Stimulated activated CD8-positive, alpha-beta memory T cell treated with anti-CD3 and anti-CD28 coated beads, Interleukin-2, amount 100 ng/mL, for 1 hour (primary cell): ENCODE results near the gene PLSCR4.
"Not testable (repeated sequence)": the region's sequence is repeated elsewhere in the genome, so short reads cannot be mapped to it uniquely, and the experiment has no call there.

Experiments used
- DNase-seq, 2 donors: peaks; one replicate each; pipeline ENCODE4 v3.0.0-alpha.2; 2020; ENCODE audit warnings: low read depth in 2 of 2

The PLSCR4 gene, protein sequence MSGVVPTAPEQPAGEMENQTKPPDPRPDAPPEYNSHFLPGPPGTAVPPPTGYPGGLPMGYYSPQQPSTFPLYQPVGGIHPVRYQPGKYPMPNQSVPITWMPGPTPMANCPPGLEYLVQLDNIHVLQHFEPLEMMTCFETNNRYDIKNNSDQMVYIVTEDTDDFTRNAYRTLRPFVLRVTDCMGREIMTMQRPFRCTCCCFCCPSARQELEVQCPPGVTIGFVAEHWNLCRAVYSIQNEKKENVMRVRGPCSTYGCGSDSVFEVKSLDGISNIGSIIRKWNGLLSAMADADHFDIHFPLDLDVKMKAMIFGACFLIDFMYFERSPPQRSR

DNA sequence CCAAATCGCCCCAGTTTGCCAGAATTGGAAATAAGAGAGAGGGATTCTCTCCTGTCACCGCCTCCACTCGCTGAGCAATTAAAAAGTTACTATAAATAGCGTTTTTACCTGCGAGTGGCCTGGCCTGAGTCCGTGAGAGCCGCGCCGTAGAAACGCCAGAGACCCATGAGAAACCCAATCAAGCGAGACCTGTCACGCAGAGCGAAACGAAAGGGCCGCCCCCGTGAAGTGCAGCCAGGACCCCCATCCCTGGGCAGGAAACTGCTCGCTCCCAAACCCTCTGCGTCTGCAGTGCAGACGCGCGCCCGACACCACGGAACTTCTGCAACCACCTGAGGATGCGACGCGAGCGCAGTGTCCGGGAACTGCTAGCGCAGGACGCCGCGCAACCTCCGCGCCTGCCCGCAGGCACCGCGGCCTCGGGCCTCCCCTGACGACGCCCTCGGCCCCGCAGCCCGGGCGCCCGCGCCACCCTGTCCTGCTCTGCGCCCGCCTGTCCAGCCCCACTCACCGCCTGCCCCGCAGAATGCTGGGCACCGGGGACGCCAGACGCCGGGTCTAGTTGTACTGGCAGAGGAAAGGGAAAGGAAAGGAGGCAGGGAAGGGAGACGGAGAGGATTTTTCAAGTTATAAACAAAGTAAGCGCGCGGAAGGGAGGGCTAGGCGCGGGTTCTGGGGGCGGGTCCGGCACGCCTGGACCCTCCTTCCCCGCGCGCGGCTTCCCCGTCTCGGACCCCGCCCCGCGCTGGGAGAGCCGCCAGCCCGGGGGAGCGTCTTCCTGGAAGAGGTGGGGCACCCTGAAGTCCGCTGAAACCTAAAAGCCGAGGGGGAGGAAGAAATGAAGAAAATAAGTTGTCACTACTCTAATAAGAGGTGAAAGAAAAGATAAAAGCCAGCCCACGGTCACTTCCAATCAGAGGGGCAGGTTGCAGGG lies at the start of gene PLSCR4:
TSS of gene PLSCR4 (minus strand) at position 657 of the 934 bp plus-strand sequence. CDS start 29,034 bp downstream, outside the sequence.
- DNase-seq = no peak

DNA sequence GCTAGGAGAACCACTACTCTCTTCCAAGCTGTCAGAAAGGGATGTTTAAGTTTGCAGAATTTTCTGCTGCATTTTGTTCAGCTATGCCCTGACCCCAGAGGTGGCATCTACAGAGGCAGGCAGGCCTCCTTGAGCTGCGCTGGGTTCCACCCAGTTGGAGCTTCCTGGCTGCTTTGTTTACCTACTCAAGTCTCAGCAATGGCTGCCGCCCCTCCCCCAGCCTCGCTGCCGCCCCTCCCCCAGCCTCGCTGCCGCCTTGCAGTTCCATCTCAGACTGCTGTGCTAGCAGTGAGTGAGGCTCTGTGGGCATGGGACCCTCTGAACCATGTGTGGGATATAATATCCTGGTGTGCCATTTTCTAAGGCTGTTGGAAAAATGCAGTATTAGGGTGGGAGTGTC lies 42.5 kb upstream of the PLSCR4 start:
- not testable (repeated sequence) for DNase-seq

DNA sequence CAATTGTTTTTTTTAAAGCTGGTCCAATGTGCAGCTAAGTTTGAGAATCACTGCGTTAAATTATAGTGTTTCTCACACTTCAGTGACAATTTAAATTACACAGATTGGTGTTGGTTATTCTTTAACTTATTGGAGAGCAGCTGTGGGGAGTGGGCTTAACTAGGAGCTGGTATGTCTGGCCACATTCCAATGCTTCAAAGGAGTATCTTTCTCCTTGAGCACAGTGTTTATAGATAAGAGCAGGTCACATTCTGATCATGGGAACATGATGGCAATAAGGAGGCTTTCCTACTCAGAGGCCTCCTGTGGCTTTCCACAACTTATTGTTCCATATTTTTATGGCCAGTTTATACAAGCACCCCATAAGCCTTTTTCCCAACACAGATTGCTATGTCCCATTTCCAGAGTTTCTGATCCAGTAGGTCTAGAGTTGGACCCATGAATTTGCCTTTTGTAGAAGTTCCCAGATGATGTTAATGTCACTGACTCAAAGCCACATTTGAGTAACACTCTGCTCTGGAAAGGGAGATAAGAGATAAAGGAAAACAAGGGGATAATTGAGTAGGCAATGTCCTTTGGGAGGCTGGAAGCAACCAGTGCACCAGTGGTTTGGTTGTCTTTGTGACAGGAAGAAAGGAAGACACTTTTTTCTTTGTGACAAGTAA lies 33.0 kb upstream of the PLSCR4 start:
- no peak for DNase-seq

DNA sequence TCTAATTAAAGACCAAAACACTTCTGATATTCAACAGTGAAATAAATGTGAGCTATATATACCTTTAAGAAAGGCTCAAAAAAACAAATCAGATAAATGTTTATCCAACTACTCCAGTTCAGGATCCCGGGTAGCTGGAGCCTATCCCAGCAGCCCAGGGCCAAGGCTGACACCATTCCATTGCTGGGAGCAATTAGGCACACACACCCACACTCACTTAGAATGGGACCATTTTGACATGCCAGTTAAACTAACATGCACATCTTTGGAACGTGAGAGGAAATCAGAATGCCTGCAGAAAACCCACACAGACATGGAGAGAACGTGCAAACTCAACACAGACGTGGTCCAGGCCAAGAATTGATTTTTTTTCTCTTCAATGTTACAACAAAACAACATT lies 30.0 kb upstream of the PLSCR4 start:
- no peak for DNase-seq

DNA sequence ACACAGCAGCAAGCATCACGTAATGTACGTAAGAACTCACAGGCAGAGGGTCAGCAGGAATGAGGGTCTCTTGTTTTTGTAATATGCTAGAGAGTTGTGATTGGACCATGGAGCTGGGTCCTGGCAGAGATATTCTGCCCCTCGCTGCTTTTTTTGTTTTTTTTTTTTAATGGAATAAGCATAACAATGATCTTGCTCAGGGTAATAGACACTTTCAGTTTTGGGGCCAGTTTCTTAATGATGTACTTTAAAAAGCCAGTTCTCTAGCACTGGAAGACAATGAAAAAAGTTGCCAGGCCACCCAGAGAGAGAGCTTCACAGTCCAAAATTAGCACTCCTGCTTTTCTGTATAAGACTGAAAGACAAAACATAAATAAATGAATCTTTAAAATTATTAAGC lies 29.0 kb upstream of the PLSCR4 start:
- no peak for DNase-seq

DNA sequence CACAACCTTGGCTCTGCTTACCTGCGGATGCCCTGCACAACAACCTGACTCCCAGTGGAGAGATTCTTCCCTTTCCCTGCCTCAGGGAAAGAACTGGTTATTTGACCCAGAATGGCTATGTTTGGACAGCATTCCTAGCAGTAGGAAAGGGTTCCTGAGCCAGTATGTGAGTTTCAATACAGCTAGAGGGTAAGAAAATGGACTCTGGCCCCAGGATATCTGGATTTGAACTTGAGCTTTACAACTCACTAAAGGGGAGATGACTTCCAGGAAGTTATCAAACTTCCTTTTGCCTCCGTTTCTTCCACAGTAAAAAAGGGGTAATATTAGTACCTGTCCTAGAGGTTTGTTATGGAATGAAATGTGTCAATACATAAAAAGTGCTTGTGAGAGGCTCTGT lies 28.1 kb upstream of the PLSCR4 start:
- no peak for DNase-seq

DNA sequence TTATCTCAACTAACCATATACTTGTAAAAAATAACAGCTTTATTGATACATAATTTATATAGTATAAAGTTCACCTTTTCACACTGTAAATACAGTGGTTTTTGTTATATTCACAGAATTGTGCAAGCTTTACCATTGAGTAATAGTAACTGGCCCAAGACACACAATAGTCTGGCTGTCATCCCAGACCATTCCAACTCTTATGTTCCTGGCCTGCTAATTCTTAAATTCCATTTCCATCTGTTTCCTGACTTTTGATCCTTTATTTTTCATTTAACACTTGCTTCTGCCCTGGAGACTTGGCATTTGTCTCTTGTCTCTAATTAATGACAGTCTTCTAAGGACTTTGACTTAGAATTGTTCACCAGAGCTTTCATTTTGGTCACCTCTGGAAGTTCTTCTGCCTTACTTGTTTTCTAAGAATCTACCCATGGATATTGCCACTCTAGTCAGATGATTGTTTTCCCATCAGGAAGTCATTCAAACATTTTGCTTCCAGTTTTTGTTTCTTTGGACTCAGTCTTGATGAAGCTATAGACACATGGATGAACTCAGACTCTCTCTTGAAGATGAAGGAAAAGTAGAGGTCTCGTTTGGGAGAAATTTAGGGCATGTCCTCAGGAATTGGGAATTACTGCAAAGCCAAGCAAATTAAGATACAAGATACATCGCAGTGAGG lies 27.2 kb upstream of the PLSCR4 start:
- DNase-seq = no peak

DNA sequence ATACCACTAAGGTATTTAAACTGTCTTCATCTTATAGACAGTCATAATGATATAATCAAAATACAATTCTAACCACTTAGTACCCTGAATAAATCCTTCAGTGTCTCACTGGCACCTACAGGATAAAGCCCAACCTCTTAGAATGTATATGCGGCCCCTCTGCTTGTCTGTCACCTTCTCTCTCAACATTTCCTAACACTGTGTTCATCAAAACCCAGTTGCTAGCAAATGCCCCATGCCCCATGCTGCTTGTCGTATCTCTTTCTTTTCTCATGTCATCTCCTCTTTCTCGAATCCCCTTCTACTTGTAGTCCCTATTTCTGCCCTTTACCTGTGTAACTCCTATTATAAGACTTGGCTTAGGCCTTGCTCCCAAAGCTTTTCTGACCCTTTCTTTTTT lies 24.6 kb upstream of the PLSCR4 start:
- no peak for DNase-seq

DNA sequence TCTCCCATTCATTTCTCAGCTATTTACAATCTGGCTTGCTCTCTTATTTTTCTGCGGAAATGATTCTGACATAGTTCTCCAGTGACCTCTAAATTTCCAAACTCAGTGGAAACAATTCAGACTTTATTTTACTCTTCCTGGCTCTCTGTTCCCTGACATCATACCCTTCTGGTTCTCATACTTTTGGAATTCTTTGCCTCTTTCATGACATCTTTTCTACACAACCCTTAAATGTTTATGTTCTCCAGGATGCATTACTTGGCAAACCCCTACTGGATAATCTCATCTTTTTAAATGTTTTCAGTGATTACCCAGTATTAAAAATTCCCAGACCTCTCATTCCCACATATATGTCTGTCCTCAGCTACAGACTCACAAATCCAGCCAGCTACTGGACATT lies 23.9 kb upstream of the PLSCR4 start:
- DNase-seq = no peak

DNA sequence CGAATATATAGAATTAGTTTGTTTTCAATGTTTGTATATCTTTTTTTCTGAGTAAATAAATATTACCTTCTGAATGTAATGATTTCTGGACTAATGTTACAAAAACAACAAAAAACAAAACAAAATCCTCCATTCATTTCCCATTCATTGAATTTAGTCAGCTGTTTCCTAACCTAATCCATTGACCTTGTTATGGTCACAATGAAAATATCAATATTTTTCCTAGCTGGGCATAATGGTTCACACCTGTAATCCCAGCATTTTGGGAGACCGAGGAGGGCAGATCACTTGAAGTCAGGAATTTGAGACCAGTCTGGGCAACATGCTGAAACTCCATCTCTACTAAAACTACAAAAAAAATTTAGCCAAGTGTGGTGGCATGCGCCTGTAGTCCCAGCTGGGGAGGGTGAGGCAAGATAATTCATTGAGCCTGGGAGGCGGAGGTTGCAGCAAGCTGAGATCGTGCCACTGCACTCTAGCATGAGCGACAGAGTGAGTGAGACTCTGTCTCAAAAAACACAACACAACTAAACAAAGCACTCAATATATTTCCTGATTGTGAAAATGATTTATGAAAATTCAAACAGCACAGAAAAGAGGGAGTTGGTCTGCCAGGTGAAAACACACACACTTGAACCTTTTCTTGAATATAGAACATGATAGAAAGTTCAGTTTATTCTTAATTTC lies 23.0 kb upstream of the PLSCR4 start:
- no peak for DNase-seq

DNA sequence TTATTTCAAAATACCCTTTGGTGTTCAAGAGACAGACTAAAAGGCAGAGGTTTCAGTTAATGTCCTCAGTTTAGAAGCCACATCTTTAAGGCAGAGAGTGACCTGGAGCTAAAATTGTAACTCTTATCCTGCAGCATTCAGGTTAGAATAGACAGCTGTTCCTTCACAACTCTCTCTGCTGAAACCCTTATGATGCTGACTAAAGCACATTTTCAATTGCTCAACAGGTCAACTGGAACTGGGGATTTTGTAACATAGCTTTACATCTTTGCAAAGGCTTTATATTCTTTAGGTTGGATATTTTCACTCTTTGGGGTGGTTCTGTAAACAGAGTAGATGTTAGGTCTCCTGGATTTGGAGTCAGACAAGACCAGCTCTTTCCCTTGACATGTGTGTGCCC lies 20.3 kb upstream of the PLSCR4 start:
- no peak for DNase-seq

DNA sequence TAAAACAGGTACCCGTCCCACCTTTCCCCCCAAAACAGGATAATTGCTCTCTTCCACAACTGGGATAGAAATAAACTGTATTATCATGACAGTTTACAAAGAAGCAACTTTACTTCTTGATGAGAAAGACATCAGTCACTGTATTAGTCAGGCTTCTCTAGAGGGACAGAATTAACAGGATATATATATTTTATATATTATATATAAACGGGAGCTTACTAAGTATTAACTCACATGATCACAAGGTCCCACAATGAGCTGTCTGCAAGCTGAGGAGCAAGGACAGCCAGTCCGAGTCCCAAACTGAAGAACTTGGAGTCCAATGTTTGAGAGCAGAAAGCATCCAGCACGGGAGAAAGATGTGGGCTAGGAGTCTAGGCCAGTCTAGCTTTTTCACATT lies 18.4 kb upstream of the PLSCR4 start:
- DNase-seq = no peak

DNA sequence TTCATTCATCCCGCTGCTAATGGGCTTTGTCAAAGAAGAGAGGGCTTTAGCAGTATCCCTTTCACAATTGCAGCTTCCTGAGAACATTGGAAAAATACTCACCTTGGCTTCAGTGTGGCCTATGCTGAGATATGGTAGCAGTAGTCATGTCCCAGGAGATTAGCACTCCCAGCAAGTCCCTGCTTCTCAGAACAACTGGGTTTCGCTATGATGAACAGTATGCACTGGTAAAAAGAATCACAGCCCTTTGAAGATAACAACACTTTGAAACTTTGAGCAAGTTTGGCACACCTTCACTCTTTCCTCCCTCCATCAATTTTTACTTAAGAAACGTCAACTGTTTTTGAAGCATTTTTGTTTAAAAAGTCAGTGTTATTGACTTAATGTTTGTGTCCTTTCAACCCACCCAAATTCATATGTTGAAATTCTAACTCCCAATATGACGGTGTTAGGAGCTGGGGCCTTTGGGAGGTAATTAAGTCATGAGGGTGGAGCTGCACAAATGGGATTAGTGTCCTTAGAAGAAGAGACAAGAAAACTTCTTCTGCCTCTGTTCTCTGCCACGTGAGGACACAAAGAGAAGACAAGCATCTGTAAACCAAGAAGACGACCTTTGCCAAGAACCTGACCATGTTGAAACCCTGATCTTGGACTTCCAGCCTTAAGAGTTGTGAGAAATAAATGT lies 17.8 kb upstream of the PLSCR4 start:
- DNase-seq = no peak

DNA sequence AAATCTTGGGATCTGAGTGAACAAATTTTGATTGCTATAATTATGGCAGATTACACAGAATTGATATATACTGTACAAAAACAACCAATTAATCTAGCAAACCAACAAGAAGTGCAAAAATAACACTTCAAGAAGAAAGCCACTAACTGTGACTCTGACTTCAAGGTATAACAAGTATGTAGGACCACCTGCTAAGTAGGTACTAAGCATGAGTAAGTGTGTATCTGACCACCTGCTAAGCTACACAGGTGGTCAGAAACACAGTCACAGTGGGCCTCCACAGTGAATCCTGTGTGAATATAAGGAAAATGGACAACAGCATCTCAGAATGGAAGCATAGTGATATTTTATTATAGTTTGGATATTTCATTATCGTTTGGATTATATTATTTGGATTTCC lies 14.8 kb upstream of the PLSCR4 start:
- no peak for DNase-seq

DNA sequence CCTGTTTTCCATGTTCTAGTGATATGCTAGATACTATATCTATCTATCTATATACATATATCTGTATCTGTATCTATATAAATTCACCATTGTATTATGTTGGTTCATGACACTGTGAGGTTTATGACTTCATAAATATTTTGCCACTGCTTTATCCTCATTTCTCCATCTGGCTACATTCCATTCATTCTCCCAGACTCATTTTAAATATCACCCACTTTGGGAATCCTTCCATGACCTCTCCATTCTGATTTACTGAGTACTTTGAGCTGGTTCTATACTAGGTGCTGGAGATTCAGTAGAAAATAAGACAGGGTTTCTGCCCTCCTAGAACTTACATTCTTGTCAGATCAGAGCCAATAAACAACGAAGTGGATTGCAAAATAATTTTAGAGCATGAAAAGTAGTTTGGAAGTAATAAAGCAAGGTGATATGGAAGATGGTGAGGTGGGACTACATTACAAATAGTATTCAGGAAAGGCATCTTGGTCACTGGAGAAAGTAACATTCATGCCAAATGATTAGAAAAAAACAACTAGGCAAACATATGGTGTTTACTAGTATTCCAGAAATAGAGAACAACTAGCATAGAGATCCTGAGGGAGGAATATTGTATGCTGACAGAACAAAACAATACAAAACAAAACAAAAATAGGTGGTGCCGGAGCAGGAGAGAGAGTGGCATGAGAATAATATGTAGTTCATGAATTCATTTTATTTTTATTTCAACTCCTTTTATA lies 11.6 kb upstream of the PLSCR4 start:
- DNase-seq = no peak

DNA sequence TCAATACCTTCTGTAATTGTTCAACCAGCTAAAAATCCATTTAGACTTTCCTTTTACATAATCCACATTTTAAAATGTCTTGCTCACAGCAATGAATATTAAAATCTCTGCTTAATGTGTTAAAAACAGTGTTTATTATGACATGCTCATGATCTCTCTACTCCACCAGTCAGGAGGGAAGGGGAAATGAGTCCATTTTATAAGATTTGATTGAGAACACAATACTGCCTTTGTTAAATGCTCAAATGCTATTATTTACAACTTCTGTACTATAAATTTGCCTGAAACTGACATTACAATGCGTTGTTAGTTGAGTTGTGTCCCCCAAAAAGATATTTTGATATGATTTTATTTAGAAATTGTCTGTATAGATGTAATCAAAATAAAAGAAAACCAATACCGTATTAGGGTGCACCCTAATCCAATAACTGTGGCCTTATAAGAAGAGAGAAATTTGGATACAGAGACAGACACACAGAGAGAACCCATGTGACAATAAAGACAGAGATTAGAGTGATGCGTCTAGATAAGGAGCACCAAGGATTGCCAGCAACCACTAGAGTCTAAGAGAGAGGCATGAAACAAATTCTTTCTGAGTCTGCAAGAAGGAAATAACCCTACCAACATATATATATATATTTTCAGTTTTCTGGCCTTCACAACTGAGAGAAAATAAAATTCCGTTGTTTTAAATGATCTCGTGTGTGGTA lies 9.1 kb upstream of the PLSCR4 start:
- DNase-seq = no peak

DNA sequence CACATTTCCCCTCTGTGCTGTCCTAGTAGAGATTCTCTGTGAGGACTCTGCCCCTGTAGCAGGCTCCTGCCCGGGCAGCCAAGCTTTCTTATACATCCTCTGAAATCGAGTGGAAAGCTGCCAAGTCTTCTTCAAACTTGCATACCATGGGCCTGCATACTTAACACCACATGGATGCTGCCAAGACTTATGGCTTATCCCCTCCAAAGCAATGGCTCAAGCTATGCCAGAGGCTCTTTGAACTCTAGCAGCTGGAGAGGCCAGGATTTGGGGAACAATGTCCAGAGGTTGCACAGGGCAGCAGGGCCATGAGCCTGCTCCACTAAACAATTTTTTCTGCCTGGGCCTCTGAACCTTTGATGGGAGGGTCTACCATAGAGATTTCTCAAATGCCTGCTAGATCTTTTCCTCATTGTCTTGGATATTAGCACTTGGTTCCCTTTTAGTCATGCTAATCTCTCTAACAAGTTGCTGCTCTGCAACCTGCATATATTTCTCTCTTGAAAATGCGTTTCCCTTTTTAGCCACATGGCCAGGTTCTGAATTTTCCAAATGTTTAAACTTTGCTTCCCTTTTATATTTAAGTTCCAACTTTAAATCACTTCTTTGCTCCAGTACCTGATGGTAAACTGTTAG lies 6.1 kb upstream of the PLSCR4 start:
- no peak for DNase-seq

DNA sequence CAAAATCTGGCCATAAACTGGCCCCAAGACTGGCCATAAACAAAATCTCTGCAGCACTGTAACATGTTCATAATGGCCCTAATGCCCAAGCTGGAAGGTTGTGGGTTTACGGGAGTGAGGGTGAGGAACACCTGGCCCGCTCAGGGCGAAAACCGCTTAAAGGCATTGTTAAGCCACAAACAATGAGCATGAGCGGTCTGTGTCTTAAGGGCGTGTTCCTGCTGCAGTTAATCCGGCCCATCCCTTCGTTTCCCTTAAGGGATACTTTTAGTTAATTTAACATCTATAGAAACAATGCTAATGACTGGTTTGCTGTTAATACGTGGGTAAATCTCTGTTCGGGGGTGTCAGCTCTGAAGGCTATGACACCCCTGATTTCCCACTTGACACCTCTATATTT lies 1.5 kb upstream of the PLSCR4 start:
- not testable (repeated sequence) for DNase-seq

DNA sequence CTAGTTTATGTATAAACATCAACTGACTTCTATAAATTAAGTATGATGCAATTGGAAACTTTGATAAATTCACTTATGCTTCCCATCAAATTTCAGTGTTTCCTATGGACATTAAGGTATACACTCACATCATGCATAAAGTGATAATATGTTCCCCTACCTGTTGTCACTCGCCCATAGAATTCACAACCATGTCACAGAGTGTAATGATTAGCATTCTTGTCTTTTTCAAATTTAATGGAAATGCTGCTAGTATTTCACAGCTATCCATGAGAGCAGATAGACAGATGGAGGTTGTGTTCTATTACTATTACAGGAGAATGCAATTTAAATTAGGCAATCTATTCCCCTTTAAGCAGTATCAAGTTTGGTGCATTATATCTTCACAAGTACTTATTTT lies 984 bp downstream of the PLSCR4 start:
- DNase-seq = no peak
